K562 (cell line): Measurements from ENCODE around the gene RAB14. TPM values are rescaled to one million over a fixed set of nuclear protein-coding genes. Genes with fewer than 3 reads are reported as not detected.

Experiments
- CCNT2 ChIP-seq: IDR thresholded peaks from 2 replicates; pipeline ENCODE4 v1.6.1; 2011; ENCODE audit warnings: borderline replicate concordance, low read depth, mild to moderate bottlenecking, moderate library complexity, mixed read lengths, low read length; ENCODE audit not compliant: insufficient read length; ENCODE audit errors: extremely low read depth
- EHMT2 ChIP-seq: fragments of 450-650 bp; IDR thresholded peaks from 2 replicates; pipeline ENCODE4 v1.6.1; 2018; ENCODE audit warnings: antibody characterized with exemption
- FOXA3 ChIP-seq, 2 experiments: fragments of 450-650 bp in 1 of 2; sonication (generic) in 1 of 2; formaldehyde crosslinking; IDR thresholded peaks in 1 of 2; conservative IDR thresholded peaks in 1 of 2; 2 replicates each; pipeline versions ENCODE4 v1.4.0 to v1.8.0; 2020 to 2022; ENCODE audit warnings: mild to moderate bottlenecking in 2 of 2, missing genetic modification reagents in 1 of 2
- GTF2E2 ChIP-seq: fragments of 200-800 bp; sonication (Bioruptor generic); IDR thresholded peaks from 2 replicates; pipeline ENCODE4 v1.6.1; 2016; ENCODE audit warnings: missing genetic modification characterization, missing compliant biosample characterization
- HMG20B ChIP-seq: fragments of 250-450 bp; sonication (Bioruptor Pico); IDR thresholded peaks from 2 replicates; pipeline ENCODE4 v1.5.0; 2021; ENCODE audit warnings: mild to moderate bottlenecking
- JUND ChIP-seq, 2 experiments: IDR thresholded peaks; 2 replicates in 1 of 2; 3 replicates in 1 of 2; pipeline ENCODE4 v1.6.1; 2011; ENCODE audit warnings: borderline replicate concordance in 2 of 2, low read depth in 2 of 2, low read length in 2 of 2, improper control_type of control experiment in 1 of 2, missing biosample characterization in 1 of 2, missing genetic modification characterization in 1 of 2, missing genetic modification reagents in 1 of 2
- KDM4B ChIP-seq, 2 experiments: fragments of 450-650 bp in 1 of 2; sonication (generic) in 1 of 2; IDR thresholded peaks; 2 replicates each; pipeline ENCODE4 v1.6.1; 2016 to 2017; ENCODE audit warnings: borderline replicate concordance in 2 of 2, antibody characterized with exemption in 1 of 2, low read depth in 1 of 2, mild to moderate bottlenecking in 1 of 2
- MAFG ChIP-seq: fragments of 450-650 bp; conservative IDR thresholded peaks from 2 replicates; pipeline ENCODE4 v1.6.1; 2016; ENCODE audit warnings: missing genetic modification characterization, missing compliant biosample characterization
- NFE2L1 ChIP-seq: fragments of 450-650 bp; IDR thresholded peaks from 2 replicates; pipeline ENCODE4 v1.6.1; 2016; ENCODE audit warnings: missing genetic modification characterization, low read depth, mild to moderate bottlenecking, missing compliant biosample characterization, moderate library complexity, borderline replicate concordance
- NFRKB ChIP-seq: fragments of 450-650 bp; IDR thresholded peaks from 2 replicates; pipeline ENCODE4 v1.6.1; 2016; ENCODE audit warnings: low read depth
- RFX7 ChIP-seq: fragments of 250-450 bp; sonication (Bioruptor Pico); IDR thresholded peaks from 2 replicates; pipeline ENCODE4 v1.5.1; 2021; ENCODE audit warnings: mild to moderate bottlenecking
- SMARCA4 ChIP-seq: fragments of 450-650 bp; IDR thresholded peaks from 2 replicates; pipeline ENCODE4 v1.6.1; 2016
- SMARCC2 ChIP-seq: fragments of 450-650 bp; IDR thresholded peaks from 2 replicates; pipeline ENCODE4 v1.6.1; 2017; ENCODE audit warnings: antibody characterized with exemption, moderate library complexity, mild to moderate bottlenecking, low read depth
- SREBF2 ChIP-seq: sonication (generic); formaldehyde crosslinking; IDR thresholded peaks from 2 replicates; pipeline ENCODE4 v1.4.0; 2020; ENCODE audit warnings: mild to moderate bottlenecking, missing genetic modification reagents
- TAF1 ChIP-seq: IDR thresholded peaks from 2 replicates; pipeline ENCODE4 v1.6.1; 2011; ENCODE audit warnings: mild to moderate bottlenecking, low read length, moderate library complexity; ENCODE audit not compliant: insufficient read depth, control insufficient read depth, severe bottlenecking; ENCODE audit errors: extremely low read depth
- TBP ChIP-seq: optimal IDR thresholded peaks from 2 replicates; pipeline ENCODE3; 2011; ENCODE audit warnings: low read depth, low read length, improper control_type of control experiment
- ZNF133 ChIP-seq: fragments of 250-450 bp; sonication (Bioruptor Pico); IDR thresholded peaks from 2 replicates; pipeline ENCODE4 v1.4.0; 2020; ENCODE audit warnings: mild to moderate bottlenecking
- ZNF175 ChIP-seq: fragments of 200-800 bp; sonication (Bioruptor generic); IDR thresholded peaks from 2 replicates; pipeline ENCODE4 v1.6.1; 2016; ENCODE audit warnings: low read depth, mild to moderate bottlenecking, missing genetic modification characterization, missing compliant biosample characterization
- ZNF324 ChIP-seq: fragments of 250-450 bp; sonication (Bioruptor Pico); IDR thresholded peaks from 2 replicates; pipeline ENCODE4 v1.4.0; 2020; ENCODE audit warnings: mild to moderate bottlenecking
- ZNF584 ChIP-seq: fragments of 200-800 bp; sonication (Bioruptor generic); IDR thresholded peaks from 2 replicates; pipeline ENCODE4 v1.6.1; 2016; ENCODE audit warnings: low read depth, mild to moderate bottlenecking, missing genetic modification characterization, missing compliant biosample characterization
- ZNF77 ChIP-seq: fragments of 250-450 bp; sonication (Bioruptor Pico); IDR thresholded peaks from 2 replicates; pipeline ENCODE4 v1.5.0; 2020
- polyA plus RNA-seq, 8 experiments: library from polyadenylated mRNA; depleted of rRNA in 4 of 8; stranded (reverse) in 5 of 8; unstranded in 3 of 8; fragments of >200 nt; fragmentation: Nextera tagmentation in 2 of 8; fragmentation: Illumina TruSeq in 1 of 8; extraction: Ambion mirVana in 2 of 8; extraction: Trizol in 1 of 8; gene quantifications; 2 replicates each; pipeline versions ENCODE4 v1.2.1 to v1.2.3, GENCODE V29; 2011 to 2014; ENCODE audit warnings: inconsistent platforms in 1 of 8, missing spikeins in 1 of 8
- total RNA-seq, 7 experiments: library from RNA; depleted of rRNA in 6 of 7; stranded (reverse); fragments of >200 nt in 6 of 7; fragmentation: Illumina TruSeq in 2 of 7; extraction: Trizol in 2 of 7; gene quantifications; 2 replicates each; pipeline versions ENCODE4 v1.2.1 to v1.2.3, GENCODE V29; 2011 to 2021; ENCODE audit warnings: low replicate concordance in 1 of 7
- TF ChIP-seq, protein P1 (sequence below): fragments of 250-450 bp; sonication (Bioruptor Pico); IDR thresholded peaks from 2 replicates; pipeline ENCODE4 v1.8.0; 2022; ENCODE audit warnings: inconsistent platforms
- TF ChIP-seq, protein P2 (sequence below), 2 experiments: fragments of 450-650 bp; conservative IDR thresholded peaks; 2 replicates each; pipeline ENCODE4 v1.6.1; 2017; ENCODE audit warnings: mild to moderate bottlenecking in 2 of 2, moderate library complexity in 2 of 2

Gene RAB14
- total and polyA plus RNA-seq, 9 of the 15 experiments (the other 6 are each of a cell fraction or from before 2014, with no cell fraction given) = 10.3 to 41.8 (median 20.9) TPM

DNA sequence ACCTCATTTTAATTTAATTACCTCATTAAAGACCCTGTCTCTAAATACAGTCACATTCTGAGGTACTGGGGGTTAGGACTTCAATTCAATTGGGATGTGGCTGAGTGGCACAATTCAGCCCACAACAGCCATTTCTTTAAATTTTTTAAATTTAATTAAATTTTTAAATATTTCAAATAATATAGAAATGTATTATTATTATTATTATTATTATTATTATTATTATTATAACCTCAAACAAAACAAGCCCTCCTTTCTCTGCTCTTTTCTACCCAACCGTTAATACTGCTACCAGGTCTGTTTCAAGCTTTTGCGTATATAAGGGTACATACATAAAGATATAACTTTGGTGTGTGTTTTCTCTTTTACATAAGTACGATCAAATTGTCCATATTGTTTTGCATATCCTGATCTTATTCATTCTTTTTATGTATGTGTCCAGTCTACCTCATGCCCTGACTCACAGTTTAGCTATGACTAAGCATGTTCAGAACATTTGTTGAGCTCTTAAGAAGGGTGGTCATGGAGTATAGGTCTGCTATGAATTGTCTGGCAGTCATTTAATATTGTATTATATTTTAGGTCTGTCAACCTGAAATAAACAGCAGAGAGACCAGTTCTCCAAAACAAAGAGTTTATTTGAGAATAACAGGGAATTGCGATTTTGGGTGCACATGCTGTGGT lies 16.1 kb upstream of the RAB14 start (continued):
- TF ChIP-seq ZNF584 (CRISPR knock-in tag) = no peak
- TF ChIP-seq NFRKB = 0 out of 2 replicates have a peak, but pooled peaks have one; percentile 51
- no peak for TF ChIP-seq HMG20B (CRISPR knock-in tag)
- no peak for TF ChIP-seq CCNT2
- TF ChIP-seq GTF2E2 (tag) = no peak
- TF ChIP-seq ZNF77 (CRISPR knock-in tag) = no peak
- TF ChIP-seq SREBF2 (CRISPR knock-in tag) = no peak
- no peak for TF ChIP-seq ZNF175 (CRISPR knock-in tag)
- TF ChIP-seq SMARCC2 = no peak
- no peak for TF ChIP-seq EHMT2
- 0 out of 2 replicates have a peak, but pooled peaks have one; percentile 41 for TF ChIP-seq NFE2L1
- no peak for TF ChIP-seq ZNF324 (CRISPR knock-in tag)
- TF ChIP-seq JUND (IDR thresholded peaks at IDR 0.05; ENCODE audit: borderline replicate concordance, low read depth, low read length) = peak; percentile 61; the same call in 1 of the 2 replicates
- TF ChIP-seq JUND (tag; IDR thresholded peaks at IDR 0.05; ENCODE audit: borderline replicate concordance, low read depth, low read length) = no peak
- no peak for TF ChIP-seq KDM4B (IDR thresholded peaks at IDR 0.05; ENCODE audit: borderline replicate concordance in 2 of 2, low read depth in 1 of 2)
- no peak for TF ChIP-seq FOXA3 (CRISPR knock-in tag; conservative IDR thresholded peaks at IDR 0.05 in 1 of 2, IDR thresholded peaks at IDR 0.05 in 1 of 2)
- TF ChIP-seq, protein P1, sequence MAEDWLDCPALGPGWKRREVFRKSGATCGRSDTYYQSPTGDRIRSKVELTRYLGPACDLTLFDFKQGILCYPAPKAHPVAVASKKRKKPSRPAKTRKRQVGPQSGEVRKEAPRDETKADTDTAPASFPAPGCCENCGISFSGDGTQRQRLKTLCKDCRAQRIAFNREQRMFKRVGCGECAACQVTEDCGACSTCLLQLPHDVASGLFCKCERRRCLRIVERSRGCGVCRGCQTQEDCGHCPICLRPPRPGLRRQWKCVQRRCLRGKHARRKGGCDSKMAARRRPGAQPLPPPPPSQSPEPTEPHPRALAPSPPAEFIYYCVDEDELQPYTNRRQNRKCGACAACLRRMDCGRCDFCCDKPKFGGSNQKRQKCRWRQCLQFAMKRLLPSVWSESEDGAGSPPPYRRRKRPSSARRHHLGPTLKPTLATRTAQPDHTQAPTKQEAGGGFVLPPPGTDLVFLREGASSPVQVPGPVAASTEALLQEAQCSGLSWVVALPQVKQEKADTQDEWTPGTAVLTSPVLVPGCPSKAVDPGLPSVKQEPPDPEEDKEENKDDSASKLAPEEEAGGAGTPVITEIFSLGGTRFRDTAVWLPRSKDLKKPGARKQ (CRISPR knock-in tag) = no peak
- TF ChIP-seq TBP = no peak
- TF ChIP-seq RFX7 = no peak
- peak; percentile 76 for TF ChIP-seq MAFG (tag)
- TF ChIP-seq TAF1 = no peak
- TF ChIP-seq, protein P2, sequence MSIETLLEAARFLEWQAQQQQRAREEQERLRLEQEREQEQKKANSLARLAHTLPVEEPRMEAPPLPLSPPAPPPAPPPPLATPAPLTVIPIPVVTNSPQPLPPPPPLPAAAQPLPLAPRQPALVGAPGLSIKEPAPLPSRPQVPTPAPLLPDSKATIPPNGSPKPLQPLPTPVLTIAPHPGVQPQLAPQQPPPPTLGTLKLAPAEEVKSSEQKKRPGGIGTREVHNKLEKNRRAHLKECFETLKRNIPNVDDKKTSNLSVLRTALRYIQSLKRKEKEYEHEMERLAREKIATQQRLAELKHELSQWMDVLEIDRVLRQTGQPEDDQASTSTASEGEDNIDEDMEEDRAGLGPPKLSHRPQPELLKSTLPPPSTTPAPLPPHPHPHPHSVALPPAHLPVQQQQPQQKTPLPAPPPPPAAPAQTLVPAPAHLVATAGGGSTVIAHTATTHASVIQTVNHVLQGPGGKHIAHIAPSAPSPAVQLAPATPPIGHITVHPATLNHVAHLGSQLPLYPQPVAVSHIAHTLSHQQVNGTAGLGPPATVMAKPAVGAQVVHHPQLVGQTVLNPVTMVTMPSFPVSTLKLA (conservative IDR thresholded peaks at IDR 0.05) = 0 out of 4 replicates have a peak, but pooled peaks of 1 of the 2 experiments have one; percentile 13
- no peak for TF ChIP-seq SMARCA4
- TF ChIP-seq ZNF133 (CRISPR knock-in tag) = no peak
